DND-41 (cell line): ENCODE data around the gene LRP4.

Experiments
- CTCF ChIP-seq: IDR thresholded peaks from 2 replicates; pipeline ENCODE4 v1.5.1; 2012; ENCODE audit warnings: borderline replicate concordance, low read length, moderate library complexity, mild to moderate bottlenecking; ENCODE audit not compliant: poor library complexity, severe bottlenecking; ENCODE audit errors: extremely low read depth
- EZH2 ChIP-seq: IDR thresholded peaks from 3 replicates; pipeline ENCODE4 v1.6.1; 2012; ENCODE audit warnings: borderline replicate concordance, low read depth, mild to moderate bottlenecking, moderate library complexity, low read length, inconsistent platforms; ENCODE audit not compliant: severe bottlenecking

GRCh38 chr11:46917109-46917761, 1.1 kb downstream of the LRP4 start:
- TF ChIP-seq CTCF, result no peak
- TF ChIP-seq EZH2, result no peak
